MCF 10A (cell line): ENCODE data around the gene WDCP. TPM values are rescaled to one million over a fixed set of nuclear protein-coding genes. Genes with fewer than 3 reads are reported as not detected.

Source experiments
- BruUV-seq: library from RNA; stranded (reverse); fragments of 400-500 nt; replicated peaks from 2 replicates; lab custom pipeline; 2021; lab: Mats Ljungman, UMichigan
- CTCF ChIA-PET: fragments of 300-600 bp; sonication (Branson Sonifier 250); formaldehyde crosslinking; extraction: SDS; loops from one replicate; lab custom pipeline; 2021; ENCODE audit warnings: antibody characterized with exemption, inconsistent platforms; lab: Yijun Ruan, JAX
- POLR2A ChIA-PET: fragments of 300-600, 350-650 bp; sonication (Branson Sonifier 250); formaldehyde crosslinking; extraction: SDS; loops from one replicate; lab custom pipeline; 2020; ENCODE audit warnings: antibody characterized with exemption, inconsistent platforms; lab: Yijun Ruan, JAX
- DNase-seq: peaks from one replicate; pipeline ENCODE4 v3.0.0-alpha.2; 2018; ENCODE audit not compliant: unreplicated experiment
- H3K27ac Mint-ChIP-seq: one replicate; pipeline ENCODE4 v1.8.0; 2022; ENCODE audit warnings: mild to moderate bottlenecking, low read depth, mixed read lengths; ENCODE audit not compliant: unreplicated experiment
- H3K27me3 Mint-ChIP-seq: one replicate; pipeline ENCODE4 v1.8.0; 2022; ENCODE audit warnings: mixed read lengths; ENCODE audit not compliant: insufficient read depth, unreplicated experiment
- H3K36me3 Mint-ChIP-seq: one replicate; pipeline ENCODE4 v1.8.0; 2022; ENCODE audit warnings: mild to moderate bottlenecking, moderate library complexity, mixed read lengths; ENCODE audit not compliant: insufficient read depth, unreplicated experiment
- H3K4me1 Mint-ChIP-seq: one replicate; pipeline ENCODE4 v1.8.0; 2022; ENCODE audit warnings: mixed read lengths; ENCODE audit not compliant: insufficient read depth, unreplicated experiment
- H3K4me3 Mint-ChIP-seq: one replicate; pipeline ENCODE4 v1.8.0; 2022; ENCODE audit warnings: mild to moderate bottlenecking, moderate library complexity, mixed read lengths; ENCODE audit not compliant: unreplicated experiment
- H3K9me3 Mint-ChIP-seq: one replicate; pipeline ENCODE4 v1.8.0; 2022; ENCODE audit warnings: mixed read lengths; ENCODE audit not compliant: unreplicated experiment
- intact Hi-C: fragments of 100-400 bp; cut with micrococcal nuclease; formaldehyde crosslinking; loops from 2 replicates; pipeline ENCODE4 v1.14.1; 2022
- total RNA-seq: library from RNA; stranded (reverse); gene quantifications from 2 replicates; pipeline ENCODE4 v1.2.3, GENCODE V29; 2022
- TF ChIP-seq, protein P1 (sequence below): fragments of 200-600 bp; IDR thresholded peaks from one replicate; pipeline ENCODE4 v1.8.0; 2022; ENCODE audit warnings: antibody characterized with exemption, mild to moderate bottlenecking; ENCODE audit not compliant: unreplicated experiment

WDCP gene
- total RNA-seq, 1 experiment from 2014 or later, result 11.2 TPM

DNA sequence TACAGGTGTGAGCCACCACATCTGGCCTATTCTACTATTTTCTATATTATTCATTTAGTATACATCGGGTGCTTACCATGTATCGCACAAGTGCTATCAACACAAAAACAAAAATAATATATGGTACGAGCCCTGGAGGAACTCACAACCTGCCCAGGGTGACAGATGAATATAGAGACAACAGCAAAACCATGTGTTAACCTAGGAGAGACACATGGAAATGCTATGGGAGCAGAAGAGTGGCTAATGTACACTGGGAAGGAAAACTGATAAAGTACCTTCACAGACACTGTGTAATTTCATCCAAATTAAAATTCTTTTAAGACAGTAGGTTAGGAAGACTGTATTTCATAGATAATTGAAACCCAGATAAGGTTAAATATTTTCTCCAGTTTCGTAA, 25.1 kb upstream of the WDCP start:
- H3K27ac Mint-ChIP-seq, result no peak overlapping the region
- peaks cover 12% of the 10 kb centered on the region for H3K4me1 Mint-ChIP-seq
- intact Hi-C loops, result no loop called here
- TF ChIP-seq, protein P1, sequence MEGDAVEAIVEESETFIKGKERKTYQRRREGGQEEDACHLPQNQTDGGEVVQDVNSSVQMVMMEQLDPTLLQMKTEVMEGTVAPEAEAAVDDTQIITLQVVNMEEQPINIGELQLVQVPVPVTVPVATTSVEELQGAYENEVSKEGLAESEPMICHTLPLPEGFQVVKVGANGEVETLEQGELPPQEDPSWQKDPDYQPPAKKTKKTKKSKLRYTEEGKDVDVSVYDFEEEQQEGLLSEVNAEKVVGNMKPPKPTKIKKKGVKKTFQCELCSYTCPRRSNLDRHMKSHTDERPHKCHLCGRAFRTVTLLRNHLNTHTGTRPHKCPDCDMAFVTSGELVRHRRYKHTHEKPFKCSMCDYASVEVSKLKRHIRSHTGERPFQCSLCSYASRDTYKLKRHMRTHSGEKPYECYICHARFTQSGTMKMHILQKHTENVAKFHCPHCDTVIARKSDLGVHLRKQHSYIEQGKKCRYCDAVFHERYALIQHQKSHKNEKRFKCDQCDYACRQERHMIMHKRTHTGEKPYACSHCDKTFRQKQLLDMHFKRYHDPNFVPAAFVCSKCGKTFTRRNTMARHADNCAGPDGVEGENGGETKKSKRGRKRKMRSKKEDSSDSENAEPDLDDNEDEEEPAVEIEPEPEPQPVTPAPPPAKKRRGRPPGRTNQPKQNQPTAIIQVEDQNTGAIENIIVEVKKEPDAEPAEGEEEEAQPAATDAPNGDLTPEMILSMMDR, result no peak
- peaks cover 90% of the 10 kb centered on the region for H3K36me3 Mint-ChIP-seq
- no peak overlapping the region for H3K4me3 Mint-ChIP-seq
- ChIA-PET POLR2A (interaction anchor here (1.0 to 2.2 kb wide), 4 partner anchors 8 to 146 kb away, joined by 3 to 17 read pairs (median 8); partner anchors contain the start of genes ATAD2B and TP53I3), CTCF (interaction anchor here (0.6 to 1.0 kb wide), 4 partner anchors 11 to 128 kb away, joined by 3 to 5 read pairs (median 4); no protein-coding TSS in a partner anchor)
- H3K27me3 Mint-ChIP-seq, result no peaks in the 10 kb centered on the region
- BruUV-seq, result no TSS peak
- no peaks in the 10 kb centered on the region for H3K9me3 Mint-ChIP-seq
- DNase-seq, result no peak

DNA sequence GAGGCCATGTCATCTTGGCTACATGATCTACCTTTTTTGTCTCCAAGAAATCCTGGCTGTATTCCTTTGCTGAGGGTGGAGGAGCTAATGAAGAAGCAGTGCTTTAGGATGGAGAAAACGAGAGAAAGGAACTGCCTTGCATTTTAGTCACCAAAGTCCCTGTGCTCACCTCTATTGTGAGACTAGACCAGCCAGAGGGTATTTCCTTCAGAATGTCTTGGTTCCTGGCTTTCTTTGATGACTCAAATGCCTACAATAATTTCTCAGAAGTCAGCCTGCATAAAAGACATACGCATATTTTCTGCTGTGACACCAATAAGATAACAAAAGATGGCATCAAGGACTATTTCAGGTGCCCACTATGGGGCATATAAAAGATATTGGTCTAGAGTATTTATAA, 18.1 kb upstream of the WDCP start:
- no TSS peak for BruUV-seq
- Mint-ChIP-seq H3K4me1 (no peaks in the 10 kb centered on the region), H3K27me3 (no peaks in the 10 kb centered on the region), H3K36me3 (peaks cover 53% of the 10 kb centered on the region), H3K27ac (no peak overlapping the region), H3K9me3 (no peaks in the 10 kb centered on the region), H3K4me3 (no peak overlapping the region)
- TF ChIP-seq, protein P1, result no peak
- intact Hi-C loops, result no loop called here
- POLR2A ChIA-PET, result interaction anchor here (3.0 to 4.1 kb wide), 2 partner anchors 11 to 18 kb away, joined by 21 to 27 read pairs; partner anchors contain the start of genes SF3B6 and WDCP
- no peak for DNase-seq
- CTCF ChIA-PET, result interaction anchor here (1.6 kb wide), 1 partner anchor 14 kb away, joined by 4 read pairs; no protein-coding TSS in a partner anchor

DNA sequence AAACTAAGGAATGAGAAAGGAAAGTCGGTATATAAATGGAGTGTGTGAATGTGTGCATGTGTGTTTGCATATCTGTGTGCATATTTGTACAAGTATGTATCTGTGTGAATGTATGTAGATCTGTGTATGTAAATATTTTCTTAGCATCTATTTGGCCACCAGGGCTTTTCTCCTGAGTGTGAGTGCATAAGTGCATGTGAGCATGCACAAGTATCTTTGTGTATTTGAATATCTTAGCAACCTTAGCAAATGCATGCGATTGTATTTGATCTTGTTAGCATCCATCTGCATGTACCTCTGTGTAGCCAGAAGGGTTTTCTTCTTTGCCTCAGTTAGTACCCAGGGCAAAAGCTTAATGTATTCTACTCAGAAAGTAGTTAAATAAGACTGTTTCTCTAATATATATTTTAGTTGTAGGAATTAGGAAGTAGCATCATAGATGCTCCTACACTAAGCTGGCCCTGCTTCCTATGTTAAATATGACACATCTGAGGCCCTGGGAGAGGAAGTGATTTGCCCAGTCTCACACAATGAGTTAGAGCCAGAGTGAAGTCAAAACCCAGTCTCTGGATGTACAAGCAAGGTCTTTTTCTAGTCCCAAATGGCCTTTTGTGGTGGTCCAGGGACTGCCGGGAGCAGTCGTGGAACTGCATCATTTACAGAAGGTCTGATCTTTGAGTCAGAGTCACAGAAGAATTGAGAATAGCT, 11.5 kb upstream of the WDCP start:
- TF ChIP-seq, protein P1, result no peak
- intact Hi-C loops, result no loop called here
- CTCF ChIA-PET, result interaction anchor here (0.7 to 1.0 kb wide), 3 partner anchors 14 to 107 kb away, joined by 3 to 4 read pairs (median 3); partner anchors contain the start of gene TP53I3
- H3K27ac Mint-ChIP-seq, result no peak overlapping the region
- DNase-seq, result no peak
- no peaks in the 10 kb centered on the region for H3K4me1 Mint-ChIP-seq
- H3K4me3 Mint-ChIP-seq, result no peak overlapping the region
- no peaks in the 10 kb centered on the region for H3K36me3 Mint-ChIP-seq
- H3K27me3 Mint-ChIP-seq, result no peaks in the 10 kb centered on the region
- POLR2A ChIA-PET, result no interaction called here
- no peaks in the 10 kb centered on the region for H3K9me3 Mint-ChIP-seq
- BruUV-seq, result no TSS peak

DNA sequence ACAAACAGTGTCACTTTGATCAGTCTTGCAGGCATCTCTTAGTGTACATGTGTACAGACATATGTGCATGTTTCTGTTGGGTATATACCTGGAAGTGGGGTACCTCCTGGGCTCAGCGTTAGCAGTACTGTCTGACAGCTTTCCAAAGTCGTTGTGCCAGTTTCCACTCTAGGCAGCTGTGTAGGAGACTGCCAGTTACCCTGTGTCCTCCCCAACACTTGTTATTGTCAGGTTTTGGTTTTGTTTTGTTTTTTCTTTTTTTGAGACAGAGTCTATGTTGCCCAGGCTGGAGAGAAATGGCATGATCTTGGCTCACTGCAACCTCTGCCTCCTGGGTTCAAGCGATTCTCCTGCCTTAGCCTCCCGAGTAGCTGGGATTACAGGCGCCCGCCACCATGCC, 8.6 kb upstream of the WDCP start:
- TF ChIP-seq, protein P1, result no peak
- H3K9me3 Mint-ChIP-seq, result no peaks in the 10 kb centered on the region
- H3K27me3 Mint-ChIP-seq, result no peaks in the 10 kb centered on the region
- intact Hi-C loops, result no loop called here
- no peak overlapping the region for H3K4me3 Mint-ChIP-seq
- ChIA-PET POLR2A (interaction anchor here (1.0 kb wide), 1 partner anchor 8 kb away, joined by 3 read pairs; no protein-coding TSS in a partner anchor), CTCF (interaction anchor here (0.6 kb wide), 1 partner anchor 52 kb away, joined by 3 read pairs; no protein-coding TSS in a partner anchor)
- H3K4me1 Mint-ChIP-seq, result no peaks in the 10 kb centered on the region
- no peak overlapping the region for H3K27ac Mint-ChIP-seq
- BruUV-seq, result no TSS peak
- no peaks in the 10 kb centered on the region for H3K36me3 Mint-ChIP-seq
- DNase-seq, result no peak
